Measurements from ENCODE around the gene KIAA1586.
"Not testable (repeated sequence)": the region's sequence is repeated elsewhere in the genome, so short reads cannot be mapped to it uniquely, and the experiment has no call there.

KIAA1586 gene

GRCh38 chr6:57047257-57047585 lies 728 bp downstream of the KIAA1586 start:
- not testable (repeated sequence) for DNase-seq

DNA sequence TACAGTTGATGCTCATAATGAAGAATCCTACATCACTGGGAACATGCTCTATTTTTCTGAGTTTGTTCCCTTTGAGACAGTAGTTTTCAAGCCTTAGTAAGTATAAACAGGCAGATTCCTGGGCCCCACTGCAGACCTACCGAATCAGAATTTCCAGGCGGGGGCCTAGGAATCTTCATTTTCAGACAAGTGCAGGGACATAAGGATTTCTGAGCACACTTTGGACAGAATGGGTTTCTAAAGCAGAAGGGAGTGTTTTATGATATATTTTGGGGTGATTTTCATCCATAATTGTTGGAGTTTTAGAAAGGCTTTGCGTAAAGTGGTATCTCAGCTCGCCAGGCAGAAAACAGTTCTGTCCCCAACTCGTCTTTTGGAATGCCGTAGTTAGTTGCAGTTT lies 1.4 kb downstream of the KIAA1586 start:
- DNase-seq = not testable (repeated sequence)

GRCh38 chr6:57048577-57048976 lies 2.1 kb downstream of the KIAA1586 start:
- DNase-seq = no peak

DNA sequence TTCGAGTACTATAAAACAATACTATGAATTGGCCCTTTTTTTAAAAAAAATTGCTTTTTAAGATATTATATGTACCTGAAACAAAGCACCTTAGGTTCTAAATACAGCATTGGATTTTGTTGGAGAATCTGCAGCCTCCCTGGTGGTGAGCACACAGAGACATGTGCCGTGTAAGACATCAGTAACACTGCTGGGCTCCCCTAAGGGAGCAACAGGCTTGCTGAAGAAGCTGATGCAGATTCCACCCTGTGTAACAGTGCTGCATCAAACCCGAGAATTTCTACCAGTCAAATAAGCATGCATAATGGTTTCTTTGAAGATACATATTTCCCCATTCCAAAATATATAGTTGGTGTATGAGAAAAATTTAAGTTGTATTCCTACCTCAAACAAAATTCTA lies 17.4 kb downstream of the KIAA1586 start:
- no peak for DNase-seq

DNA sequence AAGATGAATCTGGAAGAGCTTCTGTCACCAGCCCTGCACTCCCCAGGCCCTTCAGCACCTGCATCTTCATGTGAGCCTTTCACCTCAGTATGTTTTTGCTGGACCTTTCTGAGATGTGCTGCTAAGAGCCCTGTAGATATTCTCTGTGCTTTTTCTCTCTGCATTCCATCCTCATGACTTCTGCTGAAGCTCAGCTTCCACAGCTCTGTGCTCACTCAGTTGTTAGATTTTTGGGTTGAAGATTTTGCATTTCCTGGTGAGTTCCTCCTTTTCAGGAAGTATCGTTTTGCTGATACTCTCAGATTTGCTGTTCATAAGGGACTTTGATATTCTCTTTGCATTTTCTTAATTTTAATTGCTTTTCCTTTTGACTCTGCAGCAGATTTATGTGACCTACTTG lies 18.3 kb downstream of the KIAA1586 start:
- no peak for DNase-seq

DNA sequence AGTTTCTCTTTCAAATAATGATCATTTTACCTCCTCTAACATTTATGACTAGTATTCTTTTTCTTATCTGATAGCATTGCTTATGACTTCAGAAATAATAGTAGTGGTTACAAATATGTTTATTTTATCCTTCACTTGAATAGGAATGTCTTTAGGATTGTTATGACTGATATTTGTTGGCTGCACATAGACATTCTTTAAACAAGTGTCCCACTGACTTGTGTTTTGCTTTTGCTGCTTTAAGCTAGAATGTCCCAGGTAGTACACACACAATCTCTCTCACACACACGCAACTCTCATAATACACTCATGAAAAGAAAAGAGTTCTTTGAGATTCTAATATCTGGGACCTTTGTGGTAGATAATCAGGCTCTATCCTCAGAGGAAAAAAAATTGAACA lies 21.6 kb downstream of the KIAA1586 start:
- DNase-seq = no peak

GRCh38 chr6:57069228-57069627 lies 22.7 kb downstream of the KIAA1586 start:
- no peak for DNase-seq

DNA sequence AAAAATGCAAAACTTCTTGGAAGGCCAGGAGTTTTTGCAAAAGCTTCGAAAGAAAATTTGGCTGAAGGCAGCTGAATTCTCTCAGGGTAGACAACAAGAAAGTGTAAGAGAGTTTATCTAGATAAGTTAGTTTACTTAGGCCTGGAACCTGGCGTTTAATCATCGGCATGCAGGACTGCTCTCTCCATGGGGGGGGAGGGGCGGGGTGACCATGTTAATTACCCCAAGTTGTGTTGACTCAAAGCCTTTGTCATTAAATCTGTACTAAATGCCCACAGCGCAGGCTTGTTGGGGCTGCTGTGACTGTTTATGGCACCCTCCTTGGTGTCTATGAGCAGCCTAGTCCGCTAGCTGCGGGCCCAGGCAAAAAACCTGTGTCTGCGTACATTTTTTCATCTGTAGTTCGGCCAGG lies 23.4 kb downstream of the KIAA1586 start:
- no peak for DNase-seq

- DNase-seq = no peak
Measured at GRCh38 chr6:57072108-57072507, 25.6 kb downstream of the KIAA1586 start.

- no peak for DNase-seq
Measured at GRCh38 chr6:57074383-57074782, 27.9 kb downstream of the KIAA1586 start.

DNA sequence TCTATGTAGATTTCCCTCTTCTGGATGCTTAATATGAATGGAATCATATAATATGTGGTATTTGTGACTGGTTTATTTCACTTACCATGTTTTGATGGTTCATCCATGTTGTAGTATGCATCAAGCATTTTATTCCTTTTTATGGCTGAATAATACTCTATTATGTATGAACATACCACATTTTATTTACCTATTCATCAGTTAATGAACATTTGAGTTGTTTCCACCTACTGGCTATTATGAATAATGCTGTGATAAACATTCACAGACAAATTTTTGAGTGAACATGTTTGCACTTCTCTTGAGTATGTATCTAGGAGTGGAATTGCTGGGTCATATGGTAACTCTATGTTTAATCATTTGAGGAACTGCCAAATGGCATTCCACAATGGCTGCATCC lies 28.6 kb downstream of the KIAA1586 start:
- no peak for DNase-seq

DNA sequence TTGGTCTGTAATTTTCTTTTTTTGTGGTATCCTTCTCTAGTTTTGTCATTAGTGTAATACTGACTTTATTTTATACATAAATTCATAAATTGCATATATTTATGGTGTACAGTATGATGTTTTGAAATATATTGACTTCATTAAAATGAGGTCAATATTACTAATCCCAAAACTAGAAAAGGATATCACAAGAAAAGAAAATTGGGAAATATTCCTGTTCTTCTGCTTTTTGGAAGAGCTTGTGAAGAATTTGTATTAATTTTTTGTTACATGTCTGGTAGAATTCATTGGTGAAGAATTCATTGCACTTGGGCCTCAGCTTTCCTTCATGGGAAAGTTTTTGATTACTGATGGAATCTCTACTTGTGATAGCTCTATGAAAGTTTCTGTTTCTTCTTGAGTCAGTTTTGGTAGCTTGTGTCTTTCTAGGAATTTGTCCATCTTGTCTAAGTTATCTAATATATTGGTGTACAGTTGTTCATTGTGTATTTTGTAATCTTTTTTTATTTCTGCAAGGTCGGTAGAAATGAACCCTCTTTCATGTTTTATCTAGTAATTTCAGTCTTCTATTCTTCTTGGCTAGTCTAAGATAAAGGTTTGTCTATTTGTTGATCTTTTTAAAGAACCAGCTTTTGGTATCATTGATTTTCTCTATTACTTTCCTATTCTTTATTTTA lies 32.2 kb downstream of the KIAA1586 start:
- DNase-seq = no peak

- no peak for DNase-seq
Measured at GRCh38 chr6:57085471-57085870, 39.0 kb downstream of the KIAA1586 start.

DNA sequence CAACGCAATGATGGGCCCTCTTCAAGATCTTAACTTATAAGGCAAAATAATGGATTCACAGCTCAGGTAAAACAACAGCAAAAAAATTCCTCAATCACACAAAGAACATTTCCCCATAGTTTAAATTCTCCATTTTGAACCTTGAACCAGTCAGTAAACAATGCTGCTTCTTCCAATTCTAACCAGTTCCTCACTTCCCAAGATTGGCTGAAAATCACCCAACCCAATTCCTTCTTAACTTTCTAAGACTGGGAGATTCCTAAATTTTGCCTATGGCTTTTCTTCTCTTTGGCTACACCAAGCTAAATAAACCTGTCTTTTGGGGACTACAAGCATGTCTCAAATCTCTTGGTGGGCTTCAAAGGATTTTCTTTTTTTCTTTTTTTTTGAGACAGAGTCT lies 40.4 kb downstream of the KIAA1586 start:
- DNase-seq = no peak

GRCh38 chr6:57087916-57088315 lies 41.4 kb downstream of the KIAA1586 start:
- DNase-seq = no peak

- DNase-seq = no peak
Measured at GRCh38 chr6:57089265-57089664, 42.8 kb downstream of the KIAA1586 start.

DNA sequence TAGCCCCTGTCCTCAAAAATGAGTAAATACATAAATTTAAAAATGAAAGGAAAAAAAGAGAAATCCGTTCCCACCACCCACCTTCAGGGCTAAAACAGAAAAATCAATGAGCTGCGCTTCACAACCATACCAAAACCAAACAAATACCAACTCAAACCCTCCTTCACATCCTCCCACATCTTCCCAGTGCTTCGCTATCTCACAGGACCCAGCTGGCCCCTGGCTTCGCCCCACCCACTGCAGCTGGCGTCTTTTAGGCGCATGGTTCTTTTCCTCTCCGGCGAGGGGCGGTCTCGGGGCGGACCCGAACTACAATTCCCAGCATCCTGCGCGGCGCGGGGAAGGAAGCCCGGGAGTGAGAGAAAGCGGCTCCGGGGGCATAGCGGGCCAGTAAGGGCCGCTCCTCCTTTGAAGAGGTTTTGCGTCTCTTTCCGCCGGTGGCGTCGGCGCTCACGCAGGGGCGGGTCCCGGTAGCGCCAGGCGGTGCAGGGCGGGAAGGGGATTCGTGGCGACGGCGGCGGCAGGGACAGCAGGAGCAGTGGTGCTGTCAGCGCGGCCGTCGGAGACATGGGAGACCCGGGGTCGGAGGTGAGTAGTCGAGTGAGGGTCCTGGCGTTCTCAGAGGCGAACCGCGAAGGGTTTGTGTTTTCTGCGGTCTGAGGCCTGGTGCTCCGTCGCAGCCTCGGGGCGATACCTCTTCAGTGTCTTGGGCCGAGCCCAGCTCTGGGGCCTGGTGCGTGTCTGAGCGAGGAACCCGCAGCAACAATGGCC lies 43.4 kb downstream of the KIAA1586 start, which contains the start of gene ZNF451:
Gene ZNF451, plus strand, starts transcription at position 502 of the 771 bp plus-strand sequence. Its CDS starts 66 bp downstream, at position 568.
- DNase-seq = peak; percentile 94

DNA sequence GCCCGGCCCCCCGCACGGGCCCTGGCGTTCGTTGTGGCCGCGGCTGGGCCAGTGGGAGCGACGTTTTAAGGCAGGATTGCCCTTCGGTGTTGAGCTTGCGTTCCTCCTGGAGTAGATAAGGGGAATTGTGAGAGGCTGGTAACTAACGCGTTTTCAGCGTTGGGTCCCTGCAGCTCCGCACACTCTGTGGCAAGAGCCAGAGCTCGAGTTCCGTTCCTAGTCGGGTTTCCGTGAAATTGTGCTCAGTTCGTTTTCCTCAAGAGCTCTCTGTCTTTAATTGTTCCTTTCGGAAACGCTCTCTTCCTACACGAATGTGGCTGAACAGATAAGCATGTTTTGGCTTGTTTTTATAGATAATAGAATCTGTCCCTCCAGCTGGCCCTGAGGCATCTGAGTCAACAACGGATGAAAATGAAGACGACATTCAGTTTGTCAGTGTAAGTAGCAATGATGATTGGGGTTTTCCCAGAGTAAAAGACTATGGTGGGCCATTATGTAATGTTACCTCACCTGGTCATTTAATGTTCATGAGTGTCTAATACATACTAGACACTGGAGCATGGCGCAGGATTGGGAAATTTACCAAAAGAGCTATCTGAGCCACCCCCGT lies 44.1 kb downstream of the KIAA1586 start:
- not testable (repeated sequence) for DNase-seq

DNA sequence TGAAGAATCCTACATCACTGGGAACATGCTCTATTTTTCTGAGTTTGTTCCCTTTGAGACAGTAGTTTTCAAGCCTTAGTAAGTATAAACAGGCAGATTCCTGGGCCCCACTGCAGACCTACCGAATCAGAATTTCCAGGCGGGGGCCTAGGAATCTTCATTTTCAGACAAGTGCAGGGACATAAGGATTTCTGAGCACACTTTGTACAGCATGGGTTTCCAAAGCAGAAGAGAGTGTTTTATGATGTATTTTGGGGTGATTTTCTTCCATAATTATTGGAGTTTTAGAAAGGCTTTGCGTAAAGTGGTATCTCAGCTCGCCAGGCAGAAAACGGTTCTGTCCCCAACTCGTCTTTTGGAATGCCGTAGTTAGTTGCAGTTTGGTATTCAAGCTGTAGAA lies 44.9 kb downstream of the KIAA1586 start:
- not testable (repeated sequence) for DNase-seq

- no peak for DNase-seq
Measured at GRCh38 chr6:57094689-57095088, 48.2 kb downstream of the KIAA1586 start.

DNA sequence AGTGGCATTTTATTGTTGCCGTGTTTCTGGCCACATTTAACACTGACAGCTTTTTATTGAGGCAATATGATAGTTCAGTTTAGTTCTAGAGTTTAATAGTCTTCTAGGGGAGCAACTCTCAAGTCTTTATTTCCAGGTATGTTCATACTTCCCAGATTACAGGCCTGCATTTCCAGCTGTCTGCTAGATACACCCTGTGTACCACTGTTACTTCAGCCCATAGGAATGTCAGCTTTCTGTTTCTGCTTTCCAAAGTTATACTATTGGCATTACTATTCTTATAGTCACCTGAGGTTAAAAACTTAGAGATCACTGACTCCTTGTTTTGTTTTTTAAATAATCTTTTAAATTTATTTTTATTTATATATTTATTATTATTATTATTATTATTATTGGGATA lies 51.1 kb downstream of the KIAA1586 start:
- no peak for DNase-seq

DNA sequence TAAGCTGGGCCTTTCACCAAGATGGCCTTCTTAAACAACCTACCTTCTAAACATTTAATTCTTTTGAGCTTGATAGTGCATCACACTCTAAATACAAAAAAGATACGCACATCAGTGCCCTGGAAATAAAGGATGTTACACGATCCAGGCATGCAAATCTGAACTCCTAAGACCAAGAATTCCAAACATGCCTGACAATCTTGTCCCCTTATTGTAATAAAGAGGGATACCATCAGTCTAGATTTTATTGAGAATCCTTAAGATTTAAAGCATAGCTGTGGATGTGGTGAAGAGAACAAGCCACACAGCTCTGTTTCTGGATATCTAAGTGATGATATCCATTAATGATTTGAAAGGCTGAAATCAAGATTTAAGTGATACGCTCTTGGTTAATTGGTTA lies 56.5 kb downstream of the KIAA1586 start:
- no peak for DNase-seq

DNA sequence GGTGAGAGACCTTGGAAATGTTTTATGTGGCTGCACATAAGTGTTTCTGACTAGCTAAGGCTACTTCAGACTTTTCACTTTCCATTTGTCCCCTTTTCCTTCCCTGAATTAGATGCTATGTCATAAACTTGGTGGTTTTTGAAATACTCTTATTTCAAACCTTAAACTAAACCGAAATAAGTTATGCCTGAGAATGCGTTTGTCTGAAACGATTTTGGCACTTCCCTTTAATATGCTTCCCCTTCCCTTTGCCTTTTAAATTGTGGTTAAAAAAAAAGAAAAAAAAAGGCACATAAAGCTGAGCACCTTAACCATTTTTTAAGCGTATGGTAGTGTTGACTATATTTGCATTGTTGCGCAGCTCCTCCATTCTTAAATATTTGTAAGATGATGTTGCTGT lies 57.8 kb downstream of the KIAA1586 start:
- DNase-seq = no peak
